NCI-H1092 (cell line): ENCODE data around the gene UNC119B.
"Not testable (repeated sequence)": the region's sequence is repeated elsewhere in the genome, so short reads cannot be mapped to it uniquely, and the experiment has no call there.

Experiments
- DNase-seq: peaks from one replicate; lab custom pipeline; 2025; lab: John Stamatoyannopoulos, UW

UNC119B gene

DNA sequence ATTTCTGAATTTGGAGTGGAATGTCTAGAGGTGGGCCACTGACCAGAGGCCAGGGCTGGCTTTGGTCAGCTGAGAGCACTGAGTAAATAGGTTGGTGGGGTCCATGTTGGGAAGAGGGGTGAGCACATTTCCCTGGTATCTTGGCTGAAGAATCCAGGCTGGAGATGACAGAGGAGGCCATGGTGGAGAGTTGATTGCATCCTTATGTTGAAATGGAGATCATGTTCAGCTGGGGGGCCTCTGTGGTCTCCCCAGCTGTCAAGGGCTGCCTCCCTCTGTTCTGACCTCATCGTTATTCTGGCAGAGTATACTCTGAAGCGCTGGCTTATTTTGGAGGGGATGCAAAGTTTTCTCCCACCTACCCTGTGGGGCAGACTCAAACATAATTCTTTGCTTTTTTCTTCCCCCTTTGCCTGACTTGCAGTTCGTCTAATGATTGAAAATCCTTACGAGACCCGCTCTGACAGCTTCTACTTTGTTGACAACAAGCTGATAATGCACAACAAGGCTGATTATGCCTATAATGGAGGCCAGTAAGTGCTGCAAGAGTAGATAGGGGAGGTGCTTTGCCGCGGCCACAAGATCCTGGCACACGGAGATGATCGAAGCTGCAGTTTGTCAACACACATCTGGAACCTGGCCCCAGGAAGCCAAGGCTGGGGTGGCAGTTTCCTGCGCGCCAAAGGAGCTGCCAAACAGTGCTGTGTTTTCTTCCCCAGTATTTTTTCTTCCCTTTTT, 9.4 kb downstream of the UNC119B start:
- DNase-seq = no peak

DNA sequence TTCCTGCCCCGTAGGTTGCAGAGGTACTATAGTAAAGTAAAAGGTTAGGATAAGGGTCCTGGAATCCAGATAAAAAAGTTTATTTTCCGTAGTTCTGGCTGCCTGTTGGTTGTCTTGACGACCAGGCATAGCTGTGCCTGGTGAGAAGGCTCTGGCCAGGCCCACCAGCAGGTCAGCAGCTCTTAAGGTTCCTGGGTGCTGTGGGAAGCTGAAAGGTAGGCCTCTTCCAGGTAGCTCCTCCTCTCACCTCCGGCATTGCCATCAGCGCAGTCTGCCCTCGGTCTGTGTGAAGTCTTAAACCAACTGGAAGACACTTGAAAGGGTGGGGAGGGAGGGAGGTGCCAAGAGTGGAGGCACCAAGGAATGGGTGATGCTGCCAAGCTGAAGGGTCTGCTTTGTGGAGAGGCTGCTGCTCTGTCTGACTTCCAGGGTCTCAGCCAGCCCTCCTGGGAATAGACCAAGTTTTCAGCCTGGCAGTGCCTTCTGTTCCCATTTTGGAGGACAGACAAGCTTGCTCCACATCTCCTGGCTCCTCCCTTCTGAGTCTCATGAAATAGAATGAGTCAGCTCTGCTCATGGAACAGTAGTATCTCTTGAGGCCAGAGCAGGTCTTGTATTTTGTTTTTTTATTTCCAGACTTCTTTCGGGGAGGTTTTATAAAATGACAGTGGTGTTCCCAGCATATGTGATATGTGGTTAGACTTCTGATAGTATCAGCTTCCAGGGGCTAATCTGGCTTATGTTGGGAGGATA, 10.2 kb downstream of the UNC119B start:
- no peak for DNase-seq

DNA sequence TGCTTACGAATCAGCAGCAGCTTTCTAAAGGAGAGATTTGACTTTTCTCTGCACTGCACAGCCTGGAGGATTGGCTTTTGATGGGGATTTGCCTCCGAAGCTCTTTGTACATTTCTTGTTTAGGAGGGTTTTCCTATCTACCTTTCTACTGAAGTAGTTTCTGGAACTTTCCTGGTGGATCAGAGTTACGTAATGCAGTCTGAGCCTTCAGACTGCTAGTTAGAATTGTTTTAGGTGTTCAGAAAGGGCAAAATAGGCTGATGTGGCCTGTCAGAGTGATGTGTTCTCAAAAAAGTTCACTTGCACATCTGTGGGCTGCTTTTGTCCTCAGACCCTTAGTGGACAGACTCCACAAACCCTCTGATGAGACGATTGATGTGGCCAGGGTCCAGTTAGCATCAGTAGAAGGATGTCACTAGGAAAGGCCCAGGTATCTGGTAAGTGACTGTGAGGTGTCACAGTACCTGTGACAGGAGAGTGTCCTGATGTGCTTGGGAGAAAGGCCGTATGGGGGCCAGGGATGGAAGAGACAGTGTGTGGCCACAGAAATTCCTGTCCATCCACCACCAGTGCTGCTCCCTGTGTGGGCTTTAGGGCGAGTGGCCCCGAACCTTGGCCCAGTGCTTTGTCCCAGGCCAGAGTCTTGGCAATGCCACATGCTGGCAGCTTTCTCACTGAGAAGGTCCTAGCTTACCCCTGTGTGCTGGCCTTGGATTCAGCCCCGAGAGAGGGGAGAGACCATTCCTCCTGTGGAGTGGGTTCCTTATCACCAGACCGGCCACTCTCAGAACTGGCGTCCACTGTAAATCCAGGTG, 10.9 kb downstream of the UNC119B start:
- no peak for DNase-seq

DNA sequence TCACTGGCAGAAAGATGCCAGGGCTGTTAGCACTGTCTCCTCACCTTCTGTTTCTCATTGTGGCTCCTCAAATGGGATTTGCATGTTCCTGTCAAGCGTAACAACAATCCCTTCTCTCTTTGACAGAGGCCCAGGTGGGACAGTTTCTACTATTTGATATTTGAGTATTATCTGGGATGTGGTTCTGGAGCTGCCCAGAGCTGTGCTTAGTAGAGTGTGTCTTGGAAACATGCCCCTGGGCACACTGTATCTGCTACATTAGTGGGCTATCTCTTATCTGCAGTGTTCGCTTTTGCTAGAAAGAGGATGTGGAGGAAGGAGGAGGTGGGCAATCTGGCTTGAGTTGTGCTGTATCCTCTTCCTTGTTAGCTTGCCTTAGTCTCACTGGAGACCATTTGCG, 11.6 kb downstream of the UNC119B start:
- no peak for DNase-seq

GRCh38 chr12:120722784-120723183, 12.5 kb downstream of the UNC119B start:
- DNase-seq = no peak

DNA sequence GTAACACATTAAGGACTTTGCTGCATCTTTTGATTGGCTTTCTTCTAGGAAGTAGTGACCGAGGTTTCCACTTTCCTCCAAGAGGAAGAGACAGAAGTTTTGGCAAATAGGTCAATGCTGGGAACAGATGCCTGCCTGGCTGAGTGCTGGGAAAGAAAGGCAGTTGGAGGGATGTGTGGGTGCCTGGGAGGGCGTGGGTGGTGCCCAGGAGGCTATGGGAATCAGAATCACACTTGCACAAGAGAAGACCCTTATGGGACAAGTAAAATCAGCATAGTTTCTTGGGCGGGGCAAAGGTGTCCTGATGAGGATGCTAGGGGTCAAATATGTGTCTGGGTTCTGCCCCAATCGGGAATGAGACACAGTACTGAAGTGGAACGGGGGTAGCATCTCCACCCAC, 14.5 kb downstream of the UNC119B start:
- no peak for DNase-seq

- no peak for DNase-seq
These were observed 14.9 kb downstream of the UNC119B start for GRCh38 chr12:120725151-120725658.

DNA sequence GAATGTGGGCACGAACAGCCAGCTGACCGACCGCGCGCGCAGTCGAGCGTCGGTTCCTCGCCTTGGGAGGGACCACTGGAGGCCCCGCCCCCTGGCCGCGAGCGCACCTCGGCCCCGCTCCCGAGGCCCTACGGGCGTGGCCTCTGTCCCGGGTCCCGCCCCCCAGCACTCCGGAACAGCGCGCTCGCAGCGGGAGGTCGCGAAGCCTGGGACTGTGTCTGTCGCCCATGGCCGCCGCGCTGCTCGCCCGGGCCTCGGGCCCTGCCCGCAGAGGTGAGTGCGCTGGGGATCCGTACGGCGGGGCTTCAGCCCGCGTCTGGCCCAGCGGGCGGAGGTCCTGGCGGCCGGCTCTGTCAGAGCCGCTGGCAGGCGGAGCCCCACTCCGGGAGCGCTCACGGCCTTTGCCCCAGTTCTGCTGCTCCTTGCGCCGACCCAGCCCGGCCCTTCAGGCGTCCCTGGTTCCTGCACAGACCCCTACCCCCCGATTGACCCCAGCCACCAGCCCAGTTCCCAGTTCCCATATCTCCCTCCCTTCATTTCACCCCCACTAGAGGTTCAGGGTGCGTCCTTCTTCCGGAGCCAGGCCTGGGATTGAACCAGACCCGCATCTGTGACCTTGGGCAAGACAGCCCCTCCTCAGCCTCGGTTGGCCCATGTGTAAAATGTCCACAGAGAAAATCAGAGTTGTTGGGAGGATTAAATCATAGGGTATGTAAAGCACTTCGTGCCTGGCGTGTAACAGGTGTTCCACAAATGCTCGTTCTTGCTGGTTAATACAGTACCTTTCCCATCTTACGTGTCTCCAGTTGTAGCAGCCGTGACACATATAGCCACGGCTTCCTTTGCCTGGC, 15.6 kb downstream of the UNC119B start, which contains the start of gene ACADS:
Gene ACADS (plus strand): TSS at position 168 of the 851 bp plus-strand sequence. CDS start 60 bp downstream, at position 228.
- peak; percentile 61 for DNase-seq

DNA sequence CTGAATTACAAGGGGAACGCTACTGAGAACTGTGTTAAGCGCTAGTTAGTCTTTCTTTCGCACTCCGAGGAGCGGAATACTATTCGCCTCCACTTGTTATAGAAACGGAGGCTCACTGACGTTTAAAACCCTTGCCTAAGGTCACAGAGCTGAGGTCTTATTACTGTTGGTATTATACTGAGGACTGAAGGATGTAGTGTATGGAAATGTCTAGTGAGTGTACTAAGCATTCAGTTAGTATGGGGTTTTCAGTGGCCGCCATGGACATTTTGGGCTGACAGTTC, 16.2 kb downstream of the UNC119B start:
- no peak for DNase-seq

- no peak for DNase-seq
These were observed 16.7 kb downstream of the UNC119B start for GRCh38 chr12:120726961-120727360.

DNA sequence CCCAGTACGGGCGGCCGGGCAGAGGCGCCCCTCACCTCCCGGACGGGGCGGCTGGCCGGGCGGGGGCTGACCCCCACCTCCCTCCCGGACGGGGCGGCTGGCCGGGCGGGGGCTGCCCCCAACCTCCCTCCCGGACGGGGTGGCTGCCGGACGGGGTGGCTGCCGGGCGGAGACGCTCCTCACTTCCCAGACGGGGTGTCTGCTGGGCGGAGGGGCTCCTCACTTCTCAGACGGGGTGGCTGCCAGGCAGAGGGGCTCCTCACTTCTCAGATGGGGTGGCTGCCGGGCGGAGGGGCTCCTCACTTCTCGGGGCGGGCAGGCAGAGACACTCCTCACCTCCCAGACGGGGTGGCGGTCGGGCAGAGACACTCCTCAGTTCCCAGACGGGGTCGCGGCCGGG, 21.9 kb downstream of the UNC119B start:
- not testable (repeated sequence) for DNase-seq

DNA sequence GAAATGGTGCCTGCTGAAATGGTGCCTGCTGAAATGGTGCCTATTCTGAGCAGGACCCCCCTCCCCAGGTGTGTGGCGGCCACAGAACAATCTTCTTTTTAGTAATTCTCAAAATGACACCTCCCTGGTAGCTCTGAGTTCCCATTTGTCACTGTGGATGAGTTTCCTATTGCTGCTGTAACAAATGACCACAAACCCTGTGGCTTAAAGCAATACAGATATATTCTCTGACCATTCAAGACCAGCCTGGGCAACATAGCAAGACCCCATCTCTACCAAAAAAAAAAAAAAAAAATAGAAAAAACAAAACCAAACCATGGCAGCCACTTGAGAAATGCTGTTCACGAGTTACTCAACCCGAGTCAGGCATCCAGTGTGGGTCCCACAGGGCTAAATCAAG, 23.3 kb downstream of the UNC119B start:
- DNase-seq = no peak

- no peak for DNase-seq
These were observed 24.0 kb downstream of the UNC119B start for GRCh38 chr12:120734210-120734609.

DNA sequence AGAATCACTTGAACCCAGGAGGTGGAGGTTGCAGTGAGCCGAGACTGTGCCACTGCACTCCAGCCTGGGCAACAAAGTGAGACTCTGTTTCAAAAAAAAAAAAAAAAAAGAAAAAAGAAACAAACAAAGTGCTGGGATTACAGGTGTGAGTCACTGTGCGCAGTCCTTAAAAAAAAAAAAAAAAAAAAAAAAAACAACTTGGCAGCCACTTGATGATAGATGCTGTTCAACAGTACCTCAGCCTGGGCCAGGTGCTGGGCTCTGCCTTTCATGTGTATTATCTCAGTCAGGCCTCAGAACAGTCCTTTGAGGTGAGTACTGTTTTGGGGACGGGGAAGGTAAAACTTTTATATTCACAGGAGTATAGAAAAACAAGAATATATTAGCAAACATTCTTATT, 24.9 kb downstream of the UNC119B start:
- no peak for DNase-seq

GRCh38 chr12:120736404-120737331, 26.4 kb downstream of the UNC119B start:
- no peak for DNase-seq

- no peak for DNase-seq
These were observed 27.4 kb downstream of the UNC119B start for GRCh38 chr12:120737557-120738251.

- no peak for DNase-seq
These were observed 28.2 kb downstream of the UNC119B start for GRCh38 chr12:120738252-120739030.

- no peak for DNase-seq
These were observed 28.9 kb downstream of the UNC119B start for GRCh38 chr12:120739031-120739762.
